B cell (primary cell): ENCODE results near the gene TMEM151A. TPM values are rescaled to one million over a fixed set of nuclear protein-coding genes. Genes with fewer than 3 reads are reported as not detected.

Experiments
- ATAC-seq: fragments of 200-7000 bp; cut with Tn5 transposase; one replicate; pipeline ENCODE4 v1.10.0; 2021; ENCODE audit warnings: low read depth, mild to moderate bottlenecking, moderate number of reproducible peaks, moderate library complexity
- CTCF ChIA-PET: fragments of 350-600 bp; sonication (Branson Sonifier 250); formaldehyde crosslinking; loops from one replicate; lab custom pipeline; 2021; ENCODE audit warnings: antibody characterized with exemption, inconsistent platforms; lab: Charles Lee
- POLR2A ChIA-PET: fragments of 350-600 bp; sonication (Branson Sonifier 250); formaldehyde crosslinking; loops from one replicate; lab custom pipeline; 2021; ENCODE audit warnings: antibody characterized with exemption; lab: Charles Lee
- DNase-seq: peaks from one replicate; pipeline ENCODE4 v3.0.0; 2013
- H2AFZ ChIP-seq: 2 replicates; pipeline ENCODE4 v1.6.1; 2012; ENCODE audit warnings: mild to moderate bottlenecking, low read depth, low read length; ENCODE audit not compliant: insufficient read depth, poor library complexity, severe bottlenecking
- H3K27ac ChIP-seq, 2 donors: 1 replicate in 1 of 2; 2 replicates in 1 of 2; pipeline ENCODE4 v1.5.1; 2012 to 2013; ENCODE audit warnings: low read length in 2 of 2, mild to moderate bottlenecking in 2 of 2, moderate library complexity in 1 of 2
- H3K27me3 ChIP-seq, 4 experiments: fragments of 200-600 bp in 1 of 4; sonication (generic) in 1 of 4; replicated peaks in 1 of 4; 1 replicate in 2 of 4; 2 replicates in 2 of 4; pipeline versions ENCODE4 v1.6.1 to v1.7.0; 2013 to 2016; ENCODE audit warnings: low read length in 3 of 4, mild to moderate bottlenecking in 2 of 4, mixed read lengths in 1 of 4, moderate library complexity in 1 of 4; ENCODE audit not compliant: insufficient read depth in 4 of 4, control insufficient read depth in 3 of 4; ENCODE audit errors: control extremely low read depth in 1 of 4
- H3K36me3 ChIP-seq, 2 experiments: replicated peaks in 1 of 2; 1 replicate in 1 of 2; 2 replicates in 1 of 2; pipeline versions ENCODE4 v1.6.1 to v1.7.1; 2013; ENCODE audit warnings: low read length in 1 of 2; ENCODE audit not compliant: insufficient read depth in 2 of 2, control insufficient read depth in 1 of 2; ENCODE audit errors: control extremely low read depth in 1 of 2, extremely low read depth in 1 of 2
- H3K4me1 ChIP-seq, 2 donors: fragments of 200-600 bp in 1 of 2; sonication (generic) in 1 of 2; 1 replicate in 1 of 2; 2 replicates in 1 of 2; pipeline versions ENCODE4 v1.5.1 to v1.6.1; 2013 to 2017; ENCODE audit warnings: low read length in 2 of 2; ENCODE audit not compliant: control insufficient read depth in 2 of 2, insufficient read depth in 2 of 2
- H3K4me2 ChIP-seq: replicated peaks from 2 replicates; pipeline ENCODE3; 2012; ENCODE audit warnings: mild to moderate bottlenecking, low read depth, low read length; ENCODE audit not compliant: poor library complexity, severe bottlenecking
- H3K4me3 ChIP-seq, 5 experiments: fragments of 200-600 bp in 1 of 5; sonication (generic) in 1 of 5; 1 replicate in 3 of 5; 2 replicates in 2 of 5; pipeline versions ENCODE4 v1.5.1 to v1.7.0; 2011 to 2016; ENCODE audit warnings: low read length in 4 of 5, mild to moderate bottlenecking in 4 of 5, low read depth in 2 of 5, control low read depth in 1 of 5, moderate library complexity in 1 of 5; ENCODE audit not compliant: insufficient read depth in 1 of 5; ENCODE audit errors: control extremely low read depth in 1 of 5, extremely low read depth in 1 of 5
- H3K79me2 ChIP-seq: fragments of 200-600 bp; sonication (generic); one replicate; pipeline ENCODE4 v1.6.0; 2016; ENCODE audit warnings: low read length; ENCODE audit not compliant: control insufficient read depth, insufficient read depth
- H3K9ac ChIP-seq: fragments of 200-600 bp; sonication (generic); 2 replicates; pipeline ENCODE4 v1.6.1; 2017; ENCODE audit warnings: mild to moderate bottlenecking, low read length, moderate library complexity
- H3K9me3 ChIP-seq, 3 donors: one replicate each; pipeline versions ENCODE4 v1.6.1 to v1.7.1; 2013; ENCODE audit warnings: low read length in 2 of 3; ENCODE audit not compliant: control insufficient read depth in 2 of 3, insufficient read depth in 1 of 3; ENCODE audit errors: control extremely low read depth in 1 of 3
- H4K20me1 ChIP-seq: 2 replicates; pipeline ENCODE4 v1.6.0; 2012; ENCODE audit warnings: mild to moderate bottlenecking, low read length; ENCODE audit not compliant: insufficient read depth, control insufficient read depth, poor library complexity, severe bottlenecking
- H3K27ac Mint-ChIP-seq: one replicate; pipeline ENCODE4 v1.8.0; 2021; ENCODE audit warnings: mixed read lengths
- H3K27me3 Mint-ChIP-seq: one replicate; pipeline ENCODE4 v1.8.0; 2021; ENCODE audit warnings: mixed read lengths
- H3K4me1 Mint-ChIP-seq: one replicate; pipeline ENCODE4 v1.8.0; 2021; ENCODE audit warnings: mixed read lengths
- H3K4me3 Mint-ChIP-seq: one replicate; pipeline ENCODE4 v1.8.0; 2021; ENCODE audit warnings: mixed read lengths
- H3K9me3 Mint-ChIP-seq: one replicate; pipeline ENCODE4 v1.8.0; 2022; ENCODE audit warnings: mixed read lengths; ENCODE audit not compliant: insufficient read depth
- EZH2 ChIP-seq: IDR thresholded peaks from 2 replicates; pipeline ENCODE4 v1.6.1; 2012; ENCODE audit warnings: borderline replicate concordance, low read depth, mild to moderate bottlenecking, moderate library complexity, low read length; ENCODE audit not compliant: insufficient read depth, poor library complexity, severe bottlenecking
- whole genome bisulfite sequencing: methylation state at CpG from one replicate; pipeline ENCODE4 v1.1.5; 2013; ENCODE audit warnings: missing lambda C conversion rate; ENCODE audit not compliant: insufficient coverage; 5-methylcytosine and 5-hydroxymethylcytosine counted together
- intact Hi-C: fragments of 100-400 bp; cut with micrococcal nuclease; formaldehyde crosslinking; loops from one replicate; pipeline ENCODE4 v1.10.0; 2022
- polyA plus RNA-seq: library from polyadenylated mRNA; depleted of rRNA; stranded (reverse); fragments of >200 nt; gene quantifications from 2 replicates; pipeline ENCODE4 v1.2.3, GENCODE V29; 2012
- total RNA-seq, 2 donors: library from RNA; stranded (reverse); fragments of 120-200 nt in 1 of 2; gene quantifications; 1 replicate in 1 of 2; 2 replicates in 1 of 2; pipeline versions ENCODE4 v1.2.3 to v1.2.4, GENCODE V29; 2013 to 2022
- TF ChIP-seq, protein P1 (sequence below): fragments of 200-600 bp; IDR thresholded peaks from one replicate; pipeline ENCODE4 v1.8.0; 2022; ENCODE audit warnings: antibody characterized with exemption, mild to moderate bottlenecking

TMEM151A gene
- total and polyA plus RNA-seq, 2 donors (not counting 1 experiment from before 2014, with no cell fraction given): 0.17 to 1.1 TPM

DNA sequence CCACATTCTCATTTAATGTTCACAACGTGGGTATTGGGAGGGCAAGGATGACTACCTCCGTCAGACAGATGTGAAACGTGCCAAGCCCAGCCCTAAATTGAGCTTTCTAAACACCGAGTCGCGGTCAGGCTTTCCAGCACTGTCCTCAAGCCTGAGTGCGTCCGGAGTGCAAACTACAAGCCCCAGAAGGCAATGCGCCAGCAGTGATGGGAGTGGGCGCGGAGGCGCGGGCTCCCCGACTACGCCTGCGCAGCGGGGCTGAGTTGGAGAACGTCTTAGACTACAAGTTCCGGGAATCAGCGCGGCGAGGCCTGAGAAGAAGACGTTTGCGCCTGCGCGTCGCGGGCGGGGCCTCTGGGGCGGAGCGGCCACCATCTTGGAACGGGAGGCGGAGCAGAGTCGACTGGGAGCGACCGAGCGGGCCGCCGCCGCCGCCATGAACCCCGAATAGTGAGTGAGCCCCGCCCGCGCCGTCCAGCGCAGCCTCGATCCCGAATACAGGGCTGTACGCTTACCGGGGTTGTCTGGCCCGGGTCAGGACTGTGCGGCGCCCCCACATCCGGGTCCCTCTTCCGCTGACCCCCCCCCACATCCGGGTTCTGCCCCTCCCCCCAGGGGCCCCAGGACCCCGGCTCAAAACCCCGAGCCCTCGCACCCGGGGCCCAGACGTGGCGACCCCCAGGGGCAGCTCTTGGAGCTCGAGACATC is 23.3 kb upstream of the TMEM151A start, which contains the start of gene RAB1B:
Gene RAB1B (plus strand): TSS at position 396 of the 708 bp plus-strand sequence. CDS start 41 bp downstream, at position 437.
- Mint-ChIP-seq H3K4me3 (peak within 1 kb of the TSS; percentile 95), H3K9me3 (no peaks in the 10 kb centered on the region), H3K4me1 (peaks cover 29% of the 10 kb centered on the region), H3K27me3 (no peaks in the 10 kb centered on the region), H3K27ac (peak within 1 kb of the TSS; percentile 96)
- Histone ChIP-seq H3K9ac (peak within 1 kb of the TSS; percentile 94), H3K4me2 (peak within 1 kb of the TSS; percentile 99), H3K4me3 (peak within 1 kb of the TSS; percentile 83 to 100 (median 98)), H3K27me3 (no peaks in the 10 kb centered on the region), H3K9me3 (no peaks in the 10 kb centered on the region), H3K79me2 (peaks cover 39% of the 10 kb centered on the region), H4K20me1 (peaks cover 38% of the 10 kb centered on the region), H3K36me3 (peaks cover 0 to 42% of the 10 kb centered on the region in 2 experiments), H2AFZ (peak within 1 kb of the TSS; percentile 79), H3K4me1 (peaks cover 14 to 27% of the 10 kb centered on the region in 2 donors), H3K27ac (peak within 1 kb of the TSS; percentile 81 to 97)
- ATAC-seq (peak; percentile 77), DNase-seq (peak; percentile 100)
- POLR2A ChIA-PET: interaction anchor here (0.5 to 2.4 kb wide), 15 partner anchors 9 to 380 kb away, joined by 3 to 13 read pairs (median 5); partner anchors contain the start of genes BANF1, EIF1AD, SF3B2 and YIF1A
- CTCF ChIA-PET: interaction anchor here (0.6 to 1.6 kb wide), 6 partner anchors 14 to 379 kb away, joined by 3 to 9 read pairs (median 4); partner anchors contain the start of gene YIF1A
- under 1% methylated on average over 59 of the region's 64 CpGs for WGBS
- intact Hi-C loops: loop anchor here (1.0 to 5.0 kb wide), 7 partner anchors 14 to 556 kb away; partner anchors contain the start of genes BRMS1, CFL1, KAT5 and SF3B2
- TF ChIP-seq, protein P1, sequence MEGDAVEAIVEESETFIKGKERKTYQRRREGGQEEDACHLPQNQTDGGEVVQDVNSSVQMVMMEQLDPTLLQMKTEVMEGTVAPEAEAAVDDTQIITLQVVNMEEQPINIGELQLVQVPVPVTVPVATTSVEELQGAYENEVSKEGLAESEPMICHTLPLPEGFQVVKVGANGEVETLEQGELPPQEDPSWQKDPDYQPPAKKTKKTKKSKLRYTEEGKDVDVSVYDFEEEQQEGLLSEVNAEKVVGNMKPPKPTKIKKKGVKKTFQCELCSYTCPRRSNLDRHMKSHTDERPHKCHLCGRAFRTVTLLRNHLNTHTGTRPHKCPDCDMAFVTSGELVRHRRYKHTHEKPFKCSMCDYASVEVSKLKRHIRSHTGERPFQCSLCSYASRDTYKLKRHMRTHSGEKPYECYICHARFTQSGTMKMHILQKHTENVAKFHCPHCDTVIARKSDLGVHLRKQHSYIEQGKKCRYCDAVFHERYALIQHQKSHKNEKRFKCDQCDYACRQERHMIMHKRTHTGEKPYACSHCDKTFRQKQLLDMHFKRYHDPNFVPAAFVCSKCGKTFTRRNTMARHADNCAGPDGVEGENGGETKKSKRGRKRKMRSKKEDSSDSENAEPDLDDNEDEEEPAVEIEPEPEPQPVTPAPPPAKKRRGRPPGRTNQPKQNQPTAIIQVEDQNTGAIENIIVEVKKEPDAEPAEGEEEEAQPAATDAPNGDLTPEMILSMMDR: no peak
- no peak for TF ChIP-seq EZH2
